ENCODE results near the gene WWP2.

- no peak for TF ChIP-seq EP300 (IDR thresholded peaks at IDR 0.05)
- TF ChIP-seq, protein P1, sequence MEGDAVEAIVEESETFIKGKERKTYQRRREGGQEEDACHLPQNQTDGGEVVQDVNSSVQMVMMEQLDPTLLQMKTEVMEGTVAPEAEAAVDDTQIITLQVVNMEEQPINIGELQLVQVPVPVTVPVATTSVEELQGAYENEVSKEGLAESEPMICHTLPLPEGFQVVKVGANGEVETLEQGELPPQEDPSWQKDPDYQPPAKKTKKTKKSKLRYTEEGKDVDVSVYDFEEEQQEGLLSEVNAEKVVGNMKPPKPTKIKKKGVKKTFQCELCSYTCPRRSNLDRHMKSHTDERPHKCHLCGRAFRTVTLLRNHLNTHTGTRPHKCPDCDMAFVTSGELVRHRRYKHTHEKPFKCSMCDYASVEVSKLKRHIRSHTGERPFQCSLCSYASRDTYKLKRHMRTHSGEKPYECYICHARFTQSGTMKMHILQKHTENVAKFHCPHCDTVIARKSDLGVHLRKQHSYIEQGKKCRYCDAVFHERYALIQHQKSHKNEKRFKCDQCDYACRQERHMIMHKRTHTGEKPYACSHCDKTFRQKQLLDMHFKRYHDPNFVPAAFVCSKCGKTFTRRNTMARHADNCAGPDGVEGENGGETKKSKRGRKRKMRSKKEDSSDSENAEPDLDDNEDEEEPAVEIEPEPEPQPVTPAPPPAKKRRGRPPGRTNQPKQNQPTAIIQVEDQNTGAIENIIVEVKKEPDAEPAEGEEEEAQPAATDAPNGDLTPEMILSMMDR (IDR thresholded peaks at IDR 0.05): no peak
Measured at GRCh38 chr16:69893106-69893505, 131.0 kb downstream of the WWP2 start.

Data from sigmoid colon (tissue), 4 donors.